PC-9 (cell line): ENCODE data around the gene BBS9. TPM values are rescaled to one million over a fixed set of nuclear protein-coding genes. Genes with fewer than 3 reads are reported as not detected.

Experiments used
- BruUV-seq: library from RNA; stranded (reverse); fragments of 400-500 nt; replicated peaks from 2 replicates; lab custom pipeline; 2021; lab: Mats Ljungman, UMichigan
- CTCF ChIA-PET: fragments of 300-600 bp; sonication (Branson Sonifier 250); formaldehyde crosslinking; loops from one replicate; lab custom pipeline; 2022; ENCODE audit warnings: antibody characterized with exemption; lab: Charles Lee
- POLR2A ChIA-PET: fragments of 300-600 bp; sonication (Branson Sonifier 250); formaldehyde crosslinking; loops from one replicate; lab custom pipeline; 2022; ENCODE audit warnings: antibody characterized with exemption; ENCODE audit not compliant: unreplicated experiment; lab: Charles Lee
- DNase-seq, 2 experiments: peaks; one replicate each; pipeline versions ENCODE4 v3.0.0 to v3.0.0-alpha.2; 2015 to 2022; ENCODE audit warnings: mixed read lengths in 1 of 2
- H2AFZ ChIP-seq: fragments of 200-600 bp; sonication (generic); 2 replicates; pipeline ENCODE4 v1.8.1; 2017; ENCODE audit warnings: antibody characterized with exemption
- H3F3A ChIP-seq: fragments of 200-600 bp; sonication (generic); 2 replicates; pipeline ENCODE4 v1.8.1; 2017; ENCODE audit warnings: antibody characterized with exemption, mild to moderate bottlenecking, low read depth; ENCODE audit not compliant: insufficient read depth
- H3K27ac ChIP-seq: fragments of 200-600 bp; sonication (generic); 2 replicates; pipeline ENCODE4 v1.6.1; 2016; ENCODE audit warnings: mixed run types
- H3K27me3 ChIP-seq: fragments of 200-600 bp; sonication (generic); 2 replicates; pipeline ENCODE4 v1.6.1; 2016; ENCODE audit warnings: low read depth, mixed run types; ENCODE audit not compliant: insufficient read depth
- H3K36me3 ChIP-seq: fragments of 200-600 bp; sonication (generic); 2 replicates; pipeline ENCODE4 v1.6.1; 2016; ENCODE audit warnings: low read depth, mixed run types
- H3K4me1 ChIP-seq: fragments of 200-600 bp; sonication (generic); replicated peaks from 2 replicates; pipeline ENCODE4 v1.6.1; 2016; ENCODE audit warnings: mixed run types; ENCODE audit not compliant: insufficient read depth
- H3K4me2 ChIP-seq: fragments of 200-600 bp; sonication (generic); 2 replicates; pipeline ENCODE4 v1.6.1; 2017; ENCODE audit warnings: mixed run types
- H3K4me3 ChIP-seq: fragments of 200-600 bp; sonication (generic); 2 replicates; pipeline ENCODE4 v1.6.1; 2016; ENCODE audit warnings: mixed run types
- H3K79me2 ChIP-seq: fragments of 200-600 bp; sonication (generic); 2 replicates; pipeline ENCODE4 v1.6.1; 2017; ENCODE audit warnings: low read depth, mixed run types
- H3K9me2 ChIP-seq: fragments of 200-600 bp; sonication (generic); 2 replicates; pipeline ENCODE4 v1.8.1; 2017; ENCODE audit warnings: mild to moderate bottlenecking; ENCODE audit not compliant: insufficient read depth
- H3K9me3 ChIP-seq: fragments of 200-600 bp; sonication (generic); 2 replicates; pipeline ENCODE4 v1.8.1; 2016; ENCODE audit warnings: low read depth; ENCODE audit not compliant: insufficient read depth
- H4K20me1 ChIP-seq: fragments of 200-600 bp; sonication (generic); 2 replicates; pipeline ENCODE4 v1.8.1; 2017; ENCODE audit not compliant: insufficient read depth
- CTCF ChIP-seq: fragments of 200-600 bp; sonication (generic); conservative IDR thresholded peaks from 2 replicates; pipeline ENCODE4 v1.6.1; 2017; ENCODE audit warnings: mixed run types, antibody characterized with exemption, mild to moderate bottlenecking, moderate library complexity
- EZH2 ChIP-seq: fragments of 200-600 bp; sonication (generic); IDR thresholded peaks from 2 replicates; pipeline ENCODE4 v1.8.0; 2017; ENCODE audit warnings: antibody characterized with exemption, low read depth
- intact Hi-C: fragments of 100-400 bp; cut with micrococcal nuclease; formaldehyde crosslinking; loops from one replicate; pipeline ENCODE4 v1.10.0; 2022; ENCODE audit not compliant: unreplicated experiment
- total RNA-seq: library from RNA; stranded (reverse); gene quantifications from 2 replicates; pipeline ENCODE4 v1.2.3, GENCODE V29; 2021

The BBS9 gene
- total RNA-seq, 1 experiment from 2014 or later = 12.4 TPM

DNA sequence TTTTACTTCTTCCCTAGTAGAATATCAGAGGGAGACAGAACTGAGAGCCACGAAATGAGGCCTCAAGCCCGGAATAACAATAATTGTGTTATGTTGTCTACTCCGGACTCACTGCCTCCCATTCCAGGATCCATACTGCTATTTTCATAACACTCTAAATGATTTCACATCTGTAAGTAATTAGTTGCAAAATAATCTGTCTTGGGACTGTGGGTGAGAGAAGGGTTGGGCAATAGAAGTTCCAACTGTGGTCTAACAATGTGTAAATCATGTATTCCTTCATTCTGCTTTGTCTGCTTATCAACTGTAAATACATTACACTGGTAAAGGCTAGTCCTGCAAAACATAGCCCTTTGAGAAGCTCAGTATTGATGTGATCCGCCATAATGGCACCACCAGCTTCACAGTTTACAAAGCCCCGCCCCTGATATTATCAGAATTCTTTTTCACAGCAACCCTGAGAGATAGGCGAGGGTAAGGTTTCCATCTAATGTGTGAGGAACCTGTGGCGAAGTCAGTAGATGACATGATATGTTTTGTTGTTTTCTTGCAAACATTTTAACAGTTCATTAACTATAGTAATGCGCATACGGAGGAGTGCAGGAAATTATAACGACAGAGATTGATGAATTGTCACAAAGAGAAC is 510.3 kb downstream of the BBS9 start:
- no TSS peak for BruUV-seq
- H3K27ac ChIP-seq = no peak overlapping the region
- DNase-seq = no peak
- H2AFZ ChIP-seq = no peak overlapping the region
- CTCF ChIA-PET = no interaction called here
- H3K79me2 ChIP-seq = no peaks in the 10 kb centered on the region
- H3K9me3 ChIP-seq = no peaks in the 10 kb centered on the region
- no peak overlapping the region for H3K4me2 ChIP-seq
- H3F3A ChIP-seq = no peaks in the 10 kb centered on the region
- intact Hi-C loops = no loop called here
- H3K4me1 ChIP-seq = no peaks in the 10 kb centered on the region
- H3K27me3 ChIP-seq = peaks cover 6% of the 10 kb centered on the region; the same call in 1 of the 2 replicates
- H3K9me2 ChIP-seq = no peaks in the 10 kb centered on the region
- H3K4me3 ChIP-seq = no peak overlapping the region
- H3K36me3 ChIP-seq = no peaks in the 10 kb centered on the region
- POLR2A ChIA-PET = no interaction called here
- TF ChIP-seq CTCF = no peak
- H4K20me1 ChIP-seq = no peaks in the 10 kb centered on the region

GRCh38 chr7:33640741-33641140 is 511.4 kb downstream of the BBS9 start:
- Histone ChIP-seq H3K27ac (no peak overlapping the region), H4K20me1 (no peaks in the 10 kb centered on the region), H3K4me3 (no peak overlapping the region), H3K79me2 (no peaks in the 10 kb centered on the region), H3K9me3 (no peaks in the 10 kb centered on the region), H3K27me3 (peaks cover 6% of the 10 kb centered on the region; the same call in 1 of the 2 replicates), H2AFZ (no peak overlapping the region), H3K9me2 (no peaks in the 10 kb centered on the region), H3K4me2 (no peak overlapping the region), H3K36me3 (no peaks in the 10 kb centered on the region), H3K4me1 (no peaks in the 10 kb centered on the region), H3F3A (no peaks in the 10 kb centered on the region)
- intact Hi-C loops = no loop called here
- DNase-seq = no peak
- CTCF ChIA-PET = no interaction called here
- TF ChIP-seq CTCF (no peak), EZH2 (no peak)
- POLR2A ChIA-PET = no interaction called here
- BruUV-seq = no TSS peak

DNA sequence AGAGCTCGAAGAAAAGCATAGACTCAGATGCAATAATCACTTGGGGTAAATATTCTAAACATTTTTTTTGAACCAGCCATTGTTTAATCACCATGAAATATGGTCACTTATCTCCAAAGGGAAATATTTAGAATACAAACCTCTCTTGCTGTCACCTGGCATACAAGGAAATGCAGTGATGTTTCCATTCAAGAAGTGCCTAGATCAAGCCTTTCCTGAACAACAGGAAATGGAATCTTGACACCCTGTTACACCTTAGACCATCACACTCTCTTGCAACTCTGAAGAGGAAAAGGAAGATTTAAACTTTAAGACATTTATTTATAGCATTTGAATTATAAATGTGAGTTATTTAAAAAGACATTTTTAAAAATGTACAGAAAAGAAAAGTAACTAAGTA is 512.9 kb downstream of the BBS9 start:
- TF ChIP-seq EZH2 = no peak
- no peak for TF ChIP-seq CTCF
- H2AFZ ChIP-seq = no peak overlapping the region
- no peaks in the 10 kb centered on the region for H3K36me3 ChIP-seq
- DNase-seq = no peak
- H3K4me2 ChIP-seq = no peak overlapping the region
- H3K9me2 ChIP-seq = no peaks in the 10 kb centered on the region
- peaks cover 6% of the 10 kb centered on the region; the same call in 1 of the 2 replicates for H3K27me3 ChIP-seq
- POLR2A ChIA-PET = no interaction called here
- no peaks in the 10 kb centered on the region for H3K9me3 ChIP-seq
- no peaks in the 10 kb centered on the region for H4K20me1 ChIP-seq
- no peaks in the 10 kb centered on the region for H3F3A ChIP-seq
- intact Hi-C loops = no loop called here
- CTCF ChIA-PET = no interaction called here
- no TSS peak for BruUV-seq
- H3K27ac ChIP-seq = no peak overlapping the region
- H3K4me1 ChIP-seq = no peaks in the 10 kb centered on the region
- H3K4me3 ChIP-seq = no peak overlapping the region
- no peaks in the 10 kb centered on the region for H3K79me2 ChIP-seq
